CD14-positive monocyte (primary cell): ENCODE measurements around the gene IFNA10. TPM values are rescaled to one million over a fixed set of nuclear protein-coding genes. Genes with fewer than 3 reads are reported as not detected.

Source experiments
- DNase-seq, 3 donors: peaks; one replicate each; pipeline ENCODE4 v3.0.0-alpha.2; 2011 to 2022
- H2AFZ ChIP-seq: 2 replicates; pipeline ENCODE4 v1.6.0; 2012; ENCODE audit warnings: mild to moderate bottlenecking, low read depth, low read length, inconsistent platforms; ENCODE audit not compliant: insufficient read depth, poor library complexity, severe bottlenecking
- H3K27ac ChIP-seq, 2 donors: 1 replicate in 1 of 2; 2 replicates in 1 of 2; pipeline ENCODE4 v1.5.1; 2012 to 2013; ENCODE audit warnings: low read length in 2 of 2, control low read depth in 1 of 2, inconsistent platforms in 1 of 2, low read depth in 1 of 2, mild to moderate bottlenecking in 1 of 2
- H3K27me3 ChIP-seq, 2 donors: one replicate each; pipeline versions ENCODE4 v1.6.0 to v1.6.1; 2011 to 2013; ENCODE audit warnings: low read length in 2 of 2; ENCODE audit not compliant: control insufficient read depth in 2 of 2, insufficient read depth in 2 of 2
- H3K36me3 ChIP-seq, 2 donors: replicated peaks in 1 of 2; 1 replicate in 1 of 2; 2 replicates in 1 of 2; pipeline versions ENCODE4 v1.5.1 to v1.6.1; 2012 to 2013; ENCODE audit warnings: low read length in 2 of 2, control low read depth in 1 of 2, inconsistent platforms in 1 of 2, mild to moderate bottlenecking in 1 of 2; ENCODE audit not compliant: insufficient read depth in 2 of 2, control insufficient read depth in 1 of 2
- H3K4me1 ChIP-seq, 2 donors: 1 replicate in 1 of 2; 2 replicates in 1 of 2; pipeline versions ENCODE4 v1.5.1 to v1.6.1; 2012 to 2013; ENCODE audit warnings: low read length in 2 of 2, control low read depth in 1 of 2, inconsistent platforms in 1 of 2, mild to moderate bottlenecking in 1 of 2, moderate library complexity in 1 of 2; ENCODE audit not compliant: insufficient read depth in 2 of 2, control insufficient read depth in 1 of 2
- H3K4me2 ChIP-seq: replicated peaks from 2 replicates; pipeline ENCODE3; 2012; ENCODE audit warnings: low read length, moderate library complexity, mild to moderate bottlenecking; ENCODE audit not compliant: poor library complexity, severe bottlenecking; ENCODE audit errors: extremely low read depth
- H3K4me3 ChIP-seq, 3 experiments: fragments of 200-600 bp in 1 of 3; sonication (generic) in 1 of 3; replicated peaks in 1 of 3; 1 replicate in 2 of 3; 2 replicates in 1 of 3; pipeline ENCODE4 v1.5.1; 2011 to 2013; ENCODE audit warnings: low read length in 3 of 3, mild to moderate bottlenecking in 3 of 3, control low read depth in 2 of 3, low read depth in 2 of 3, inconsistent platforms in 1 of 3, moderate library complexity in 1 of 3
- H3K79me2 ChIP-seq: 2 replicates; pipeline ENCODE4 v1.6.0; 2012; ENCODE audit warnings: mild to moderate bottlenecking, control low read depth, inconsistent platforms, low read length, moderate library complexity; ENCODE audit not compliant: insufficient read depth
- H3K9ac ChIP-seq: 2 replicates; pipeline ENCODE4 v1.6.0; 2017; ENCODE audit warnings: low read length, mild to moderate bottlenecking; ENCODE audit not compliant: insufficient read depth, poor library complexity, severe bottlenecking
- H3K9me3 ChIP-seq, 2 donors: replicated peaks in 1 of 2; 1 replicate in 1 of 2; 2 replicates in 1 of 2; pipeline versions ENCODE4 v1.5.1 to v1.6.1; 2012 to 2013; ENCODE audit warnings: low read length in 2 of 2, control low read depth in 1 of 2; ENCODE audit not compliant: control insufficient read depth in 1 of 2, insufficient read depth in 1 of 2
- H4K20me1 ChIP-seq: 2 replicates; pipeline ENCODE4 v1.6.0; 2012; ENCODE audit warnings: mild to moderate bottlenecking, low read length, control low read depth, moderate library complexity; ENCODE audit not compliant: insufficient read depth
- H3K27ac Mint-ChIP-seq, 7 donors: one replicate each; pipeline ENCODE4 v1.8.0; 2020; ENCODE audit warnings: mild to moderate bottlenecking in 7 of 7, mixed read lengths in 7 of 7, moderate library complexity in 6 of 7, inconsistent platforms in 2 of 7
- H3K27me3 Mint-ChIP-seq, 3 donors: one replicate each; pipeline ENCODE4 v1.8.0; 2021 to 2022; ENCODE audit warnings: low read depth in 3 of 3, mild to moderate bottlenecking in 3 of 3, mixed read lengths in 3 of 3, moderate library complexity in 3 of 3, inconsistent platforms in 1 of 3
- H3K36me3 Mint-ChIP-seq, 2 donors: one replicate each; pipeline ENCODE4 v1.8.0; 2020; ENCODE audit warnings: mixed read lengths in 2 of 2, inconsistent platforms in 1 of 2, mild to moderate bottlenecking in 1 of 2
- H3K4me1 Mint-ChIP-seq: one replicate; pipeline ENCODE4 v1.8.0; 2020; ENCODE audit warnings: mild to moderate bottlenecking, mixed read lengths
- H3K4me3 Mint-ChIP-seq, 2 donors: one replicate each; pipeline ENCODE4 v1.8.0; 2020; ENCODE audit warnings: mild to moderate bottlenecking in 2 of 2, mixed read lengths in 2 of 2, moderate library complexity in 1 of 2
- H3K9me3 Mint-ChIP-seq, 7 donors: one replicate each; pipeline ENCODE4 v1.8.0; 2020 to 2022; ENCODE audit warnings: mixed read lengths in 7 of 7, mild to moderate bottlenecking in 6 of 7, moderate library complexity in 6 of 7, inconsistent platforms in 2 of 7
- WGBS: methylation state at CpG from one replicate; pipeline ENCODE4 v1.1.5; 2013; ENCODE audit warnings: missing lambda C conversion rate; ENCODE audit not compliant: insufficient coverage; 5-methylcytosine and 5-hydroxymethylcytosine counted together
- intact Hi-C, 2 donors: fragments of 100-400 bp; cut with micrococcal nuclease; formaldehyde crosslinking; loops; one replicate each; pipeline versions ENCODE4 v1.15.0 to v1.15.1; 2023
- polyA plus RNA-seq, 3 donors: library from polyadenylated mRNA; depleted of rRNA in 1 of 3; unstranded in 2 of 3; stranded (reverse) in 1 of 3; fragments of 300-500 nt in 2 of 3; fragments of >200 nt in 1 of 3; fragmentation: Illumina TruSeq in 2 of 3; gene quantifications; 1 replicate in 2 of 3; 2 replicates in 1 of 3; pipeline ENCODE4 v1.2.3, GENCODE V29; 2012 to 2021
- TF ChIP-seq, protein P1 (sequence below): fragments of 200-600 bp; IDR thresholded peaks from one replicate; pipeline ENCODE4 v1.8.0; 2022; ENCODE audit warnings: antibody characterized with exemption, mild to moderate bottlenecking

IFNA10 gene
- polyA plus RNA-seq, 3 donors: not detected

- Mint-ChIP-seq H3K9me3 (peaks cover 0 to 3% (median 1%) of the 10 kb centered on the region in 7 donors), H3K27ac (peak overlapping the region in 3 of 7 donors; percentile 14 to 72 (median 22)), H3K4me3 (peak overlapping the region in 1 of 2 donors; percentile 59), H3K27me3 (peaks cover 7 to 22% (median 21%) of the 10 kb centered on the region in 3 donors), H3K36me3 (no peaks in the 10 kb centered on the region), H3K4me1 (peaks cover 34% of the 10 kb centered on the region)
- no peak overlapping the region for H2AFZ ChIP-seq
- H3K27ac ChIP-seq: no peak overlapping the region
- no peak overlapping the region for H3K9ac ChIP-seq
- H3K27me3 ChIP-seq: peaks cover 8 to 18% of the 10 kb centered on the region in 2 donors
- H4K20me1 ChIP-seq: no peaks in the 10 kb centered on the region
- WGBS: 0% methylated on average over 3 of the region's 3 CpGs
- peak; percentile 36 to 62 (median 46) for DNase-seq
- peak overlapping the region; percentile 60 for H3K4me2 ChIP-seq
- peak overlapping the region in 1 of 3 experiments; percentile 21 for H3K4me3 ChIP-seq
- H3K4me1 ChIP-seq: peaks cover 22 to 23% of the 10 kb centered on the region in 2 donors
- intact Hi-C loops: loop anchor here in 1 of 2 donors (10.0 kb wide), 2 partner anchors 72 to 202 kb away; no protein-coding TSS in a partner anchor
- no peaks in the 10 kb centered on the region for H3K36me3 ChIP-seq
- TF ChIP-seq, protein P1, sequence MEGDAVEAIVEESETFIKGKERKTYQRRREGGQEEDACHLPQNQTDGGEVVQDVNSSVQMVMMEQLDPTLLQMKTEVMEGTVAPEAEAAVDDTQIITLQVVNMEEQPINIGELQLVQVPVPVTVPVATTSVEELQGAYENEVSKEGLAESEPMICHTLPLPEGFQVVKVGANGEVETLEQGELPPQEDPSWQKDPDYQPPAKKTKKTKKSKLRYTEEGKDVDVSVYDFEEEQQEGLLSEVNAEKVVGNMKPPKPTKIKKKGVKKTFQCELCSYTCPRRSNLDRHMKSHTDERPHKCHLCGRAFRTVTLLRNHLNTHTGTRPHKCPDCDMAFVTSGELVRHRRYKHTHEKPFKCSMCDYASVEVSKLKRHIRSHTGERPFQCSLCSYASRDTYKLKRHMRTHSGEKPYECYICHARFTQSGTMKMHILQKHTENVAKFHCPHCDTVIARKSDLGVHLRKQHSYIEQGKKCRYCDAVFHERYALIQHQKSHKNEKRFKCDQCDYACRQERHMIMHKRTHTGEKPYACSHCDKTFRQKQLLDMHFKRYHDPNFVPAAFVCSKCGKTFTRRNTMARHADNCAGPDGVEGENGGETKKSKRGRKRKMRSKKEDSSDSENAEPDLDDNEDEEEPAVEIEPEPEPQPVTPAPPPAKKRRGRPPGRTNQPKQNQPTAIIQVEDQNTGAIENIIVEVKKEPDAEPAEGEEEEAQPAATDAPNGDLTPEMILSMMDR: peak; percentile 76
- no peaks in the 10 kb centered on the region for H3K9me3 ChIP-seq
- H3K79me2 ChIP-seq: no peaks in the 10 kb centered on the region
Measured at GRCh38 chr9:21252721-21253547, 46.0 kb upstream of the IFNA10 start.

- no peak overlapping the region for H3K9ac ChIP-seq
- H3K27me3 ChIP-seq: peaks cover 8 to 18% of the 10 kb centered on the region in 2 donors
- no peaks in the 10 kb centered on the region for H4K20me1 ChIP-seq
- Mint-ChIP-seq H3K9me3 (peaks cover 0 to 4% (median 0%) of the 10 kb centered on the region in 7 donors), H3K27me3 (peaks cover 7 to 23% (median 22%) of the 10 kb centered on the region in 3 donors), H3K4me1 (peaks cover 34% of the 10 kb centered on the region), H3K36me3 (no peaks in the 10 kb centered on the region), H3K27ac (no peak overlapping the region), H3K4me3 (no peak overlapping the region)
- TF ChIP-seq, protein P1: no peak
- H3K27ac ChIP-seq: no peak overlapping the region
- H2AFZ ChIP-seq: no peak overlapping the region
- intact Hi-C loops: loop anchor here in 1 of 2 donors (10.0 kb wide), 2 partner anchors 73 to 203 kb away; no protein-coding TSS in a partner anchor
- no peak overlapping the region for H3K4me3 ChIP-seq
- no peaks in the 10 kb centered on the region for H3K9me3 ChIP-seq
- no peaks in the 10 kb centered on the region for H3K36me3 ChIP-seq
- H3K79me2 ChIP-seq: no peaks in the 10 kb centered on the region
- 63% methylated on average over 2 of the region's 4 CpGs for whole genome bisulfite sequencing
- H3K4me1 ChIP-seq: peaks cover 22 to 23% of the 10 kb centered on the region in 2 donors
- no peak overlapping the region for H3K4me2 ChIP-seq
- no peak for DNase-seq
Measured at GRCh38 chr9:21251638-21252037, 44.7 kb upstream of the IFNA10 start.
